Pancreas (tissue), 10 donors: Measurements from ENCODE around the gene FAM78B. TPM values are rescaled to one million over a fixed set of nuclear protein-coding genes. Genes with fewer than 3 reads are reported as not detected.

ENCODE experiments used
- ATAC-seq, 4 donors: fragments of 200-7000 bp; cut with Tn5 transposase; one replicate each; pipeline versions ENCODE4 v1.8.0 to v1.9.1; 2020; ENCODE audit warnings: mild to moderate bottlenecking in 4 of 4, moderate library complexity in 4 of 4
- DNase-seq, 6 donors: peaks; one replicate each; pipeline ENCODE4 v3.0.0-alpha.2; 2020
- FAIRE-seq: peaks from 2 replicates; lab custom pipeline; 2012; peaks lifted over from hg19 to GRCh38; lab: Jason Lieb, UNC
- H3K27ac ChIP-seq, 4 donors: fragments of 200-600 bp; sonication (generic); 1 replicate in 3 of 4; 2 replicates in 1 of 4; pipeline versions ENCODE4 v1.5.0 to v1.8.0; 2020
- H3K27me3 ChIP-seq, 4 donors: fragments of 200-600 bp; one replicate each; pipeline ENCODE4 v1.8.0; 2021
- H3K36me3 ChIP-seq, 3 donors: fragments of 200-600 bp; sonication (generic) in 1 of 3; one replicate each; pipeline versions ENCODE4 v1.5.0 to v1.8.0; 2020 to 2021
- H3K4me1 ChIP-seq, 3 donors: fragments of 200-600 bp; one replicate each; pipeline ENCODE4 v1.8.0; 2021
- H3K4me3 ChIP-seq, 4 donors: fragments of 200-600 bp; sonication (generic) in 2 of 4; one replicate each; pipeline versions ENCODE4 v1.5.0 to v1.8.0; 2020 to 2021
- H3K9me3 ChIP-seq, 4 donors: fragments of 200-600 bp; one replicate each; pipeline ENCODE4 v1.8.0; 2021
- WGBS, 2 donors: extraction: QIAGEN DNeasy Blood & Tissue Kit; methylation state at CpG; one replicate each; pipeline ENCODE4 v1.1.7; 2013; 5-methylcytosine and 5-hydroxymethylcytosine counted together
- intact Hi-C, 3 donors: fragments of 100-400 bp; cut with DNase I; formaldehyde crosslinking; loops; one replicate each; pipeline versions ENCODE4 v1.11.1 to v1.14.2; 2022
- polyA plus RNA-seq, 2 donors: library from polyadenylated mRNA; stranded (reverse); fragments of 200-250 nt; gene quantifications; one replicate each; pipeline ENCODE4 v1.2.3, GENCODE V29; 2013
- total RNA-seq, 6 donors: library from RNA; stranded (reverse); fragmentation: NEBNext Ultra II Directional in 4 of 6; extraction: Animal tissue kit (Norgen Biotek cat#: 25700) in 4 of 6; gene quantifications; one replicate each; pipeline versions ENCODE4 v1.2.1 to v1.2.4, GENCODE V29; 2021 to 2023
- TF ChIP-seq, protein P1 (sequence below), 4 donors: fragments of 200-600 bp; sonication (generic) in 3 of 4; IDR thresholded peaks; one replicate each; pipeline versions ENCODE4 v1.5.0 to v1.8.0; 2021; ENCODE audit warnings: antibody characterized with exemption in 4 of 4
- donor health status: healthy with polysubstance abuse.
- donor health status: DM: no; HTN: no; CAD: no; lungs with moderate emphysema.
- donor health status: DM: no; HTN: no; CAD: no.
- donor health status: control.
- donor health status: control.
- donor health status: Bipolar disorder and iron deficiency.
- donor health status: DM: yes; HTN: yes; CAD: no.
- donor health status: DM: no; HTN: no; CAD: no.
- donor health status: DM: no; HTN: no; CAD: no.
- donor health status: DM: yes; HTN: yes; CAD: no.

Gene FAM78B
- total and polyA plus RNA-seq, 8 donors: 0.66 to 3.6 (median 1.4) TPM

DNA sequence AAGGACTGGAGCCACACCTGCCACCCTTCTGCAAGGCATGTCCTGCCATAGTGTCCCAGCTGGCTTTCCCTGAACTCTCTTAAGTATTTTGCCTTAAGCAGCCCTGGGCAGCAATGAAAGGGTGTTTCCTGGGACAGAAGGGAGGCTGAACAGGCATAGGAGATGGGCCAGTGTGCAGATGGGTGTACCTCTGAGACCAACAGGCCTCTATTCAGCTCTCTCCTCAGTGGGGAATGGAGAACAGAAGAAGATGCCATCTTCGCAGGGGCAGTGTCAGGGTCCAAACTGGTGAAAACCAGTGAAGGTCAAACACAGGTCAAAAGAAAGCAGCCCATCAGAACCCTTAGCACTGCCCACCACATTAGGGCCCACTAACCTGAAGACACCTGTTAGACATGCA, 53.2 kb downstream of the FAM78B start:
- FAIRE-seq: no peak
- Histone ChIP-seq H3K4me1 (no peaks in the 10 kb centered on the region), H3K36me3 (no peaks in the 10 kb centered on the region), H3K27me3 (no peaks in the 10 kb centered on the region), H3K9me3 (no peaks in the 10 kb centered on the region), H3K4me3 (no peak overlapping the region), H3K27ac (no peak overlapping the region)
- intact Hi-C loops: no loop called here
- ATAC-seq: no peak
- no peak for DNase-seq
- 86 to 100% methylated on average over 1 of the region's 1 CpG for WGBS, 2 donors
- TF ChIP-seq, protein P1, sequence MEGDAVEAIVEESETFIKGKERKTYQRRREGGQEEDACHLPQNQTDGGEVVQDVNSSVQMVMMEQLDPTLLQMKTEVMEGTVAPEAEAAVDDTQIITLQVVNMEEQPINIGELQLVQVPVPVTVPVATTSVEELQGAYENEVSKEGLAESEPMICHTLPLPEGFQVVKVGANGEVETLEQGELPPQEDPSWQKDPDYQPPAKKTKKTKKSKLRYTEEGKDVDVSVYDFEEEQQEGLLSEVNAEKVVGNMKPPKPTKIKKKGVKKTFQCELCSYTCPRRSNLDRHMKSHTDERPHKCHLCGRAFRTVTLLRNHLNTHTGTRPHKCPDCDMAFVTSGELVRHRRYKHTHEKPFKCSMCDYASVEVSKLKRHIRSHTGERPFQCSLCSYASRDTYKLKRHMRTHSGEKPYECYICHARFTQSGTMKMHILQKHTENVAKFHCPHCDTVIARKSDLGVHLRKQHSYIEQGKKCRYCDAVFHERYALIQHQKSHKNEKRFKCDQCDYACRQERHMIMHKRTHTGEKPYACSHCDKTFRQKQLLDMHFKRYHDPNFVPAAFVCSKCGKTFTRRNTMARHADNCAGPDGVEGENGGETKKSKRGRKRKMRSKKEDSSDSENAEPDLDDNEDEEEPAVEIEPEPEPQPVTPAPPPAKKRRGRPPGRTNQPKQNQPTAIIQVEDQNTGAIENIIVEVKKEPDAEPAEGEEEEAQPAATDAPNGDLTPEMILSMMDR (IDR thresholded peaks at IDR 0.05): no peak

GRCh38 chr1:166113031-166113430, 53.8 kb downstream of the FAM78B start:
- H3K4me1 ChIP-seq: no peaks in the 10 kb centered on the region
- FAIRE-seq (no peak), ATAC-seq (no peak), DNase-seq (no peak)
- H3K27ac ChIP-seq: no peak overlapping the region
- WGBS, 2 donors: 84 to 97% methylated on average over 3 of the region's 3 CpGs
- no peaks in the 10 kb centered on the region for H3K36me3 ChIP-seq
- intact Hi-C loops: no loop called here
- TF ChIP-seq, protein P1 (IDR thresholded peaks at IDR 0.05): no peak
- H3K9me3 ChIP-seq: no peaks in the 10 kb centered on the region
- H3K4me3 ChIP-seq: no peak overlapping the region
- H3K27me3 ChIP-seq: no peaks in the 10 kb centered on the region

- no peak for FAIRE-seq
- 77 to 89% methylated on average over 2 of the region's 2 CpGs for WGBS, 2 donors
- Histone ChIP-seq H3K27ac (no peak overlapping the region), H3K36me3 (no peaks in the 10 kb centered on the region), H3K4me1 (no peaks in the 10 kb centered on the region), H3K27me3 (no peaks in the 10 kb centered on the region), H3K9me3 (no peaks in the 10 kb centered on the region), H3K4me3 (no peak overlapping the region)
- TF ChIP-seq, protein P1 (IDR thresholded peaks at IDR 0.05): no peak
- no peak for ATAC-seq
- intact Hi-C loops: no loop called here
- no peak for DNase-seq
Observed at GRCh38 chr1:166112425-166112824, 54.4 kb downstream of the FAM78B start.

GRCh38 chr1:166111430-166111829, 55.4 kb downstream of the FAM78B start:
- Histone ChIP-seq H3K36me3 (no peaks in the 10 kb centered on the region), H3K4me3 (no peak overlapping the region), H3K9me3 (no peaks in the 10 kb centered on the region), H3K4me1 (no peaks in the 10 kb centered on the region), H3K27ac (no peak overlapping the region), H3K27me3 (no peaks in the 10 kb centered on the region)
- WGBS, 2 donors: 33 to 51% methylated on average over 3 of the region's 3 CpGs
- intact Hi-C loops: no loop called here
- DNase-seq: no peak
- no peak for FAIRE-seq
- TF ChIP-seq, protein P1 (IDR thresholded peaks at IDR 0.05): no peak
- no peak for ATAC-seq

- no peaks in the 10 kb centered on the region for H3K4me1 ChIP-seq
- no peak overlapping the region for H3K4me3 ChIP-seq
- no peaks in the 10 kb centered on the region for H3K9me3 ChIP-seq
- ATAC-seq (no peak), FAIRE-seq (no peak), DNase-seq (no peak)
- no peak overlapping the region for H3K27ac ChIP-seq
- TF ChIP-seq, protein P1 (IDR thresholded peaks at IDR 0.05): no peak
- no peaks in the 10 kb centered on the region for H3K36me3 ChIP-seq
- WGBS, 2 donors: 77 to 83% methylated on average over 4 of the region's 4 CpGs
- intact Hi-C loops: no loop called here
- H3K27me3 ChIP-seq: no peaks in the 10 kb centered on the region
Observed at GRCh38 chr1:166090244-166090643, 76.6 kb downstream of the FAM78B start.
